Breast epithelium (tissue), 3 donors: ENCODE data around the gene USP34.

Experiments
- POLR2A ChIP-seq: fragments of 450-650 bp; IDR thresholded peaks from one replicate; pipeline ENCODE4 v1.6.1; 2016; ENCODE audit warnings: antibody characterized with exemption, mild to moderate bottlenecking, moderate library complexity
- POLR2AphosphoS5 ChIP-seq, 3 donors: sonication (generic); formaldehyde crosslinking; IDR thresholded peaks; one replicate each; pipeline ENCODE4 v1.6.1; 2017; ENCODE audit warnings: antibody characterized with exemption in 3 of 3
- TF ChIP-seq, protein P1 (sequence below), 3 donors: fragments of 450-650 bp; IDR thresholded peaks; one replicate each; pipeline ENCODE4 v1.5.1; 2016 to 2017; ENCODE audit warnings: antibody characterized with exemption in 3 of 3, mild to moderate bottlenecking in 3 of 3, moderate library complexity in 3 of 3

DNA sequence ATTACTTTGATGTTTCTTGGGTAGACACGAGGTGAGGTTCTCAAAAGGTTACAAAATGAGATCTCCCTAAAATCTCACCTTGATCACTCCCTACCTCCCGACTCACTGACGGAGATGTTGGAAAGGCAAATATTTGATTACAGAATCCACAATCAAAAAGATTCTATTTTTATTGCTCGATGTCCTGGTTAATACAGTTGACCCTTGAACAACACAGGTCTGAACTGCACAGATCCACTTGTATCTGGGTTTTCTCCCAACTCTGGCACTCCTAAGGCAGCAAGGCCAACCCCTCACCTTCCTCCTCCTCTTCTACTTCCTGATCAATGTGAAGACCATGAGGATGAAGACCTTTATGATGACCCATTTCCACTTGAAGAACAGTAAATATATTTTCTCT is 183.6 kb downstream of the USP34 start:
- TF ChIP-seq POLR2A (no peak), POLR2AphosphoS5 (IDR thresholded peaks at IDR 0.05) (no peak)
- TF ChIP-seq, protein P1, sequence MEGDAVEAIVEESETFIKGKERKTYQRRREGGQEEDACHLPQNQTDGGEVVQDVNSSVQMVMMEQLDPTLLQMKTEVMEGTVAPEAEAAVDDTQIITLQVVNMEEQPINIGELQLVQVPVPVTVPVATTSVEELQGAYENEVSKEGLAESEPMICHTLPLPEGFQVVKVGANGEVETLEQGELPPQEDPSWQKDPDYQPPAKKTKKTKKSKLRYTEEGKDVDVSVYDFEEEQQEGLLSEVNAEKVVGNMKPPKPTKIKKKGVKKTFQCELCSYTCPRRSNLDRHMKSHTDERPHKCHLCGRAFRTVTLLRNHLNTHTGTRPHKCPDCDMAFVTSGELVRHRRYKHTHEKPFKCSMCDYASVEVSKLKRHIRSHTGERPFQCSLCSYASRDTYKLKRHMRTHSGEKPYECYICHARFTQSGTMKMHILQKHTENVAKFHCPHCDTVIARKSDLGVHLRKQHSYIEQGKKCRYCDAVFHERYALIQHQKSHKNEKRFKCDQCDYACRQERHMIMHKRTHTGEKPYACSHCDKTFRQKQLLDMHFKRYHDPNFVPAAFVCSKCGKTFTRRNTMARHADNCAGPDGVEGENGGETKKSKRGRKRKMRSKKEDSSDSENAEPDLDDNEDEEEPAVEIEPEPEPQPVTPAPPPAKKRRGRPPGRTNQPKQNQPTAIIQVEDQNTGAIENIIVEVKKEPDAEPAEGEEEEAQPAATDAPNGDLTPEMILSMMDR (IDR thresholded peaks at IDR 0.05): no peak
